HPDE6-E6E7 (cell line): Measurements from ENCODE around the gene CDR2.
"Not testable (repeated sequence)": the region's sequence is repeated elsewhere in the genome, so short reads cannot be mapped to it uniquely, and the experiment has no call there.

Source experiments
- DNase-seq: peaks from one replicate; pipeline ENCODE4 v3.0.0; 2011; ENCODE audit warnings: missing footprints; ENCODE audit errors: extremely low spot score

CDR2 gene

GRCh38 chr16:22374311-22375116 lies at the start of gene CDR2:
Gene CDR2, minus strand, starts transcription at chr16:22374619. Its CDS starts 310 bp downstream, at chr16:22374309.
- peak; percentile 98 for DNase-seq

GRCh38 chr16:22423716-22424115 lies 49.3 kb upstream of the CDR2 start:
- no peak for DNase-seq

DNA sequence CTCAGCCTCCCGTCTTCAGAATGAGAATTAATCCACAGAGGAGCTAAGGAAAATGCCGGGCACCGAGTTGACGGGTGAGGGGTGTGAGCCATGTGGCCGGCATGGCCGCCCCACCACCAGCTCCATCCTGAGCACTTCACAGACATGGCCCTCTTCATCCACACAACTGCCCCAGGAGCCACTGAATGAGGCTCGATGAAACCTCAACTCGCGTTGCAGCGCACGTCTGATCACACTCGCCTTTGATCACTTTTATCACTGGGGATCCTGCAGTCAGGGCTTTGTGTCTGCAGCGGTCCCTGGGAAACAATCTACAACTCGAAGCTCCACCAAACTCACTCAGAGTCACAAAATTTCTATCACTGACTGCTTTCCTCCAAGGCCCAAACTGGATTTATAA lies 46.7 kb upstream of the CDR2 start:
- no peak for DNase-seq

- no peak for DNase-seq
These were observed 46.3 kb upstream of the CDR2 start for GRCh38 chr16:22420606-22421135.

- no peak for DNase-seq
These were observed 45.5 kb upstream of the CDR2 start for GRCh38 chr16:22419908-22420307.

- DNase-seq, result no peak
These were observed 44.4 kb upstream of the CDR2 start for GRCh38 chr16:22418826-22419225.

GRCh38 chr16:22417798-22418197 lies 43.4 kb upstream of the CDR2 start:
- DNase-seq, result not testable (repeated sequence)

GRCh38 chr16:22417019-22417418 lies 42.6 kb upstream of the CDR2 start:
- no peak for DNase-seq

DNA sequence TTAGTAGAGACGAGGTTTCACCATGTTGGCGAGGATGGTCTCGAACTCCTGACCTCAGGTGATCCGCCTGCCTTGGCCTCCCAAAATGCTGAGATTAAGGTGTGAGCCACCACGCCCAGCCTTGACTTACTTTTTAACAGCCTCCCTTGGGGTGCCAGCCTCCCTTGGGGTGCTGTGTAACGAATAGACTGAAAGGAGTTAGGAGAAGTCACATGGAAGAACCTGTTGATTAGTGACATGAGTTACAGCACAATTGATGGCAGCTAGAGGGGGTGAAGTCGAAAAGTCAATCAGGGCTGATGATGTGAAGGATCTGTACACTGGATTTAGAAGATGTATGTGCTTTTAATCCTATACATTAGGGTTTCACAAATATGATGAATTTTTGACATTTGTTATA lies 39.4 kb upstream of the CDR2 start:
- DNase-seq, result no peak

GRCh38 chr16:22407486-22407885 lies 33.1 kb upstream of the CDR2 start:
- DNase-seq, result no peak

DNA sequence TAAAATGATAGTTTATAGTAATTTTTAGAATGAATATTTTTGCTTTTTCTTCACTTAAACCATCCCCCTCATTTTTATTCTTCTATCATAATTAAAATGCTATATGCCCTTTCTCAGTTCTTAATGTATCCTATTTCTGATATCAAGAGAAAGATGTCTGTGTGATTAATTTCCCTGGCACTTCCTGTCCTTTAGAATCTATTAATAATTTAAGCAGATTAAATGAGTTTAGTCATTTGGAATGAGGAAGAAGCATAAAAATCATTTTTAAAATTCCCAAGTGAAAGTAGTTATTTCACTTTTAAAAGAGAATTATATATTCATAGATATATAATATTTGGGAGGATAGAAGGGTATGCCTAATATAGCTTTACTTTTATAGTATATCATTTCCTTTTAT lies 27.8 kb upstream of the CDR2 start:
- no peak for DNase-seq

DNA sequence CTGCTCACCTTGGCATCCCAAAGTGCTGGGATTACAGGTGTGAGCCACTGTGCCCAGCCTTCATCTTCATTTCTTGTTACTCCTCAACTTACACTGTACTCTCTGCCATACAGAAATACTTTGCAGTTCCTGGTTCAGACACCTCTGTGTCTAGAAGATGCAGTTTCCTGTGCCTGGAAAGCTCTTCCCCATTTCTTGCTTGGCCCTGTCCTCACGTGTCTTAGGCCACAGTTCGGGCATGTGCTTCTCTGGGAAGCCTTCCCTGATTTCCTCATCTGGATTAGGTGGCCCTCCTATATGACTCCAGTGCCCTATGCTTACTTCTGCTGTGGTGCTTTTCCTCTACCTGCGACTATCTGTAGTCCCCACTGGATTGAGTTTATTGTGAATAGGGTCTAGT lies 26.5 kb upstream of the CDR2 start:
- DNase-seq, result no peak

- no peak for DNase-seq
These were observed 23.5 kb upstream of the CDR2 start for GRCh38 chr16:22397931-22398330.

DNA sequence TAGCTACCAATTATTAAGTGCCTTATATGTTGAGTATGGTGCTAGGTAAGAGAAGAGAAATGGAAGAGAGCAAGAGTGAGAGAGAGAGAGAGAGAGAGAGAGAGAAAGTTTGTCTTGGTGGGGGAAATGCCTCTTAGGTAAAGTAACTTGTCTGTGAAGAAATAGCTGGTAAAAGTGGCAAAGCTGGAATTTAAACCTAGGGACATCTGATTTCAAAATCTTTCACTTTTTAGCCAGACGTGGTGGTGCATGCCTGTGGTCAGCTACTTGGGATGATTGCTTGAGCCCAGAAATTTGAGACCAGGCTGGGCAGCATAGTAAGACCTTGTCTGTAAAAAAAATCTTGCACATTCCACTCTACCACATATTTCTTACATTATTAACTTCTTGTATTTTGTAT lies 23.0 kb upstream of the CDR2 start:
- no peak for DNase-seq

- DNase-seq, result no peak
These were observed 21.5 kb upstream of the CDR2 start for GRCh38 chr16:22395960-22396359.

- no peak for DNase-seq
These were observed 19.7 kb upstream of the CDR2 start for GRCh38 chr16:22394121-22394520.

DNA sequence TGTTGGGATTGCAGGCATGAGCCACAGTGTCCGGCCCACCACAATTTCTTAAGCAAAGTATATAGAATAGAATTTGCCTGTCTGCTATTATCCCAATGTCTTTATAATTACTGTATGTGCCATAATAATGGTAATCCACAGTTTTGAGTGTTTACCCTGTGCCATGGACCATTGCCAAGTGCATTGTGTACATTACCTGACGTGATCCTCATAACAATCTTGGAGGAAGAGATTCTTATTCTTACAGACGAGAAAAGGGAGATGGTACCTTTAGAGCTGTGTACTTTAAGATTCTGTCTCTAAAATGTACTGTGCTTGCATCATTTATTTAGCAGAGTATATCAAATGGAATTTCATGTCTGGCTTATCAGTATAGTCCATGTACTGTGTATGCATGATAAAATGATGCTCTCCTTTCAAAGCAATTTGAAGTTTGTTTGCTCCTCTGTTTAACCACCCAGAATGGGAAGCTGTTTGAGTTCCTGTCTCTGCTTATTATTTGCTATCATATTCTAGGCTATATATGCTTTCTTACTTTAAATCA lies 13.8 kb upstream of the CDR2 start:
- no peak for DNase-seq

GRCh38 chr16:22386976-22387375 lies 12.6 kb upstream of the CDR2 start:
- no peak for DNase-seq

GRCh38 chr16:22385196-22385595 lies 10.8 kb upstream of the CDR2 start:
- DNase-seq, result no peak

DNA sequence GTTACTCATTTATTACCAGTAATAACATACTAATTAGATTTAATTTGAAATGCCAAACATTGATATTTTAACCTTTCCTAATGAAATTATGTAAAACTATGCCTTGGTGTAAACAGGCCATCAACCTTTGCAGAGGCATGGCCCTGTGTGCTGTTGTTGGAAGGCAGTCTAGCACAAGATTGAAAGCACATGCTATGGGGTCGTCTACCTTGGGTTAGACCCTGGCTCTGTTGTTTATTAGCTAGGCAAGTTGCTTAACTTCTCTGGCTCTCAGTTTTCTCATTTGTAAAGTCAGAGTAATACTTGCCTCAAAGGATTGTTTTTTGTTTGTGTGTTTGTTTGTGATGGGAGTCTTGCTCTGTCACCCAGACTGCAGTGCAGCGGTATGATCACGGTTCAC lies 9.4 kb upstream of the CDR2 start:
- no peak for DNase-seq

GRCh38 chr16:22381392-22381791 lies 7.0 kb upstream of the CDR2 start:
- DNase-seq, result no peak

DNA sequence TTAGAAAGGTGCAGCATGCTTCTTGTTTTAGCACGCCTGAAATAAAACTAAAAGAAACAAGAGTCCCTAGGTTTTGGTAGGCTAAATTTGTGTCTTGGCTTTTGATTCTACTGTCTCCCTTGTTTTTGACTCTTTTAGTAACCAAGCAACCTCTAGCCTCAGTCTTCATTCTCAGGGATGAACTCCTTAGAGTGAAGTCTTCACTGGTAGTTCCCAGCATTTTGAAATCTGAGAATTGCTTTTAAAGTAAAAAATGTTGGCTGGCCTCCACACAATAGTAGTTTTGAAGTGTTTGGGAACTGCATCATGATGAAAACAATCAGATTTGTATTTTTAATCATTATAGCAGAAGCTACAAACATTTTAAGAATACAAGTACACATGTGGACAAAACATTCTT lies 6.1 kb upstream of the CDR2 start:
- DNase-seq, result no peak

- DNase-seq, result no peak
These were observed 5.2 kb upstream of the CDR2 start for GRCh38 chr16:22379656-22380055.
